Transverse colon (tissue), 4 donors: ENCODE results near the gene DCAF10.

Experiments
- CTCF ChIP-seq, 5 experiments: fragments of 200-600 bp in 3 of 5; fragments of 450-650 bp in 2 of 5; sonication (generic) in 3 of 5; IDR thresholded peaks; 1 replicate in 2 of 5; 2 replicates in 3 of 5; pipeline ENCODE4 v1.5.1; 2016 to 2017; ENCODE audit warnings: antibody characterized with exemption in 5 of 5, inconsistent platforms in 3 of 5, mild to moderate bottlenecking in 2 of 5, moderate library complexity in 1 of 5
- POLR2A ChIP-seq: fragments of 450-650 bp; IDR thresholded peaks from one replicate; pipeline ENCODE4 v1.6.1; 2016; ENCODE audit warnings: antibody characterized with exemption, mild to moderate bottlenecking, moderate library complexity
- POLR2AphosphoS5 ChIP-seq, 3 donors: sonication (generic); formaldehyde crosslinking; IDR thresholded peaks; one replicate each; pipeline ENCODE4 v1.6.1; 2016; ENCODE audit warnings: antibody characterized with exemption in 3 of 3

GRCh38 chr9:37798677-37799076 is 1.9 kb upstream of the DCAF10 start:
- TF ChIP-seq CTCF (IDR thresholded peaks at IDR 0.05) (no peak), POLR2A (no peak), POLR2AphosphoS5 (IDR thresholded peaks at IDR 0.05) (no peak)
